Right forelimb (tissue), 1 donor: ENCODE measurements around the gene NDUFS5.
"Not testable (repeated sequence)": the region's sequence is repeated elsewhere in the genome, so short reads cannot be mapped to it uniquely, and the experiment has no call there.

Source experiments
- DNase-seq: peaks from one replicate; pipeline ENCODE4 v3.0.0-alpha.2; 2018

Gene NDUFS5

GRCh38 chr1:39016604-39017171, 9.5 kb upstream of the NDUFS5 start:
- no peak for DNase-seq

- no peak for DNase-seq
These were observed 8.9 kb upstream of the NDUFS5 start for GRCh38 chr1:39017266-39017665.

DNA sequence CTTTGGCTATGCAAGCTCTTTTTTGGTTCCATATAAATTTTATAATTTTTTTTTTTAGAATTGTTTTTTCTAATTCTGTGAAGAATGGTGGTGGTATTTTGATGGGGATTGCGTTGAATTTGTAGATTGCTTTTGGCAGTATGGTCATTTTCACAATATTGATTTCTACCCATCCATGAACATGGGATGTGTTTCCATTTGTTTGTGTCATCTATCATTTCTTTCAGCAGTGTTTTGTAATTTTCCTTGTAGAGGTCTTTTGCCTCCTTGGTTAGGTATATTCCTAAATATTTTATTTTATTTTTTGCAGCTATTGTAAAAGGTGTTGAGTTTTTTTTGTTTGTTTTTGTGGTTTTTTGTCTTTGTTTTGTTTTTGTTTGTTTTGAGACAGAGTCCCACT, 5.7 kb upstream of the NDUFS5 start:
- not testable (repeated sequence) for DNase-seq

GRCh38 chr1:39021426-39021825, 4.7 kb upstream of the NDUFS5 start:
- no peak for DNase-seq

- no peak for DNase-seq
These were observed 3.0 kb upstream of the NDUFS5 start for GRCh38 chr1:39023140-39023539.

GRCh38 chr1:39026866-39027507, 837 bp downstream of the NDUFS5 start:
- no peak for DNase-seq

DNA sequence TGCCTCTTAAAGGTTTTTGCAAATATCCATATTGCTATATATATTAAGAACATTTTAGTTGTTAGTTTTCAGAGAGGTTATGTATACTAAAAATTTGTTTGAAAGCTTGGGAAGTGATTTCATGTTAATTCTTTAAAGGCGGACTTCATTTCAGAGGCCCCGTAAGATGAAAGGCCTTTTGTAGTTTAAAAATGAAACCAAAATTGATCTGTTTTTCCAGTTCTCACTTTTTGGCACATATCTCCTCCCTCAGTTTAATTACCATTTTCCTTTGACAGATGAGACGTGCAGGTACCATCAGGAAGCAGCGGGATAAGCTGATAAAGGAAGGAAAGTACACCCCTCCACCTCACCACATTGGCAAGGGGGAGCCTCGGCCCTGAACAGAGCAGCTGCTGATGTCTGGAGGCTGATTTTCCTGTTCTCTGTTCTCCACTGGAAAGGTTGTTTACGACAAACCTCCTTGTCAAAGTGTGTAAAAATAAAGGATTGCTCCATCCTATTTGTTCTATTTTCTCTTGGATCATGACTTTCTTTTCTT, 8.0 kb downstream of the NDUFS5 start:
- no peak for DNase-seq

DNA sequence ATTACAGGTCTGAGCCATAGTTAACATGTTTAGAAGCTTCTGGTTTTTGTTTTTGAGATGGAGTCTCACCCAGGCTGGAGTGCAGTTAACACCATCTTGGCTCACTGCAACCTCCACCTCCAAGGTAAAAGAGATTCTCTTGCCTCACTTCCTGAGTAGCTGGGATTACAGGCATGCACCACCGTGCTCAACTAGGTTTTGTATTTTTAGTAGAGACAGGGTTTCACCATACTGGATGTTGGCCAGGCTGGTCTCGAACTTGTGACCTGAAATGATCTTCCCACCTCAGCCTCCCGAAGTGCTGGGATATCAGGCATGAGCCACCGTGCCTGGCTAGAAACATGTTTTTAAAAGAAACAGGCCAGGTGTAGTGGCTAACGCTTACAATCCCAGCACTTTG, 10.5 kb downstream of the NDUFS5 start:
- no peak for DNase-seq

DNA sequence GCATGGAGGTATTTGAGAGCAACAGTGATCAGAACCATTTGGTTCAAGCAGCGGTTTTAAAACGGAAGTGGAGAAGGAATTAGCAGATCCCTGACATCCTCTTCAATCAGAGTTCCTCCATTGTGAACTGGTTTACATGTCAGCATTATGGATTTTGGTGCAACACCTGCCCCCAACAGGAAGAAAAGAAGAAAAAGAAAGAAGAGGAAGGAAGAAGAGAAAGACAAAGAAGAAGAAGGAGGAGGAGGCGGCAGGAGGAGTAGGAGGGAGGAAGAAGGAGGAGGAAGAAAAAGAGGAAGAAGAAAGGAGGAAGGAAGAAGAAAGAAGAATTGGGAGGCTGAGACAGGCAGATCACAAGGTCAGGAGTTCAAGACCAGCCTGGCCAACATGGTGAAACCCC, 17.4 kb downstream of the NDUFS5 start:
- DNase-seq: no peak

GRCh38 chr1:39044762-39045161, 18.6 kb downstream of the NDUFS5 start:
- DNase-seq: no peak

- DNase-seq: no peak
These were observed 19.1 kb downstream of the NDUFS5 start for GRCh38 chr1:39045231-39045630.

DNA sequence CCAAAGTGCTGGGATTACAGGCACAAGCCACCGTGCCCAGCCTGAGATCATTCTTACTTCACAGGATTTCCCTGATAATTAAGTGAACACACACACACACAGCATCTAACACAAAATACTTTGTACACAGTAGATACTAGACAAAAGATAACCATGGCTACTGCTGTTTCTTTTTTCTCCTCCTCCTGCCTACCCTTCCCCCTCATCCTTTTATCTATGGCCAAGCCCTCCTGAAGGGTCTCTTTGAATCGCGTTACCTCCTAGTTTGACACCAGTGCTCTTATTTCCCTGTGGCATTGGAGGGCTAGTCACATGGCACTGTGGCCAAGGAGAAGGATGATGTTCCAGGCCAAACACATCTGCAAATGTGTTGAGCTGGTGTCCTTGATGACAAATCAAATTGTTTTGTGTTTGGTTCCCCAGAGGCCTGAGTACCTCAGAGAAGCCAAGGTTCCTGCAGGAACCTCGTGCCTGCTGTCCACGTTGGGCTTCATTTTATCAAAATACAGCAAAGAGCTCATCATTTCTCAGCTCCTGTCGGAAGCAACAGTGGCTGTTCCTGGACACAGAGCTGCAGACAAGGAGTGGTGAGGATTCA, 20.6 kb downstream of the NDUFS5 start:
- no peak for DNase-seq

- no peak for DNase-seq
These were observed 21.5 kb downstream of the NDUFS5 start for GRCh38 chr1:39047374-39048229.

DNA sequence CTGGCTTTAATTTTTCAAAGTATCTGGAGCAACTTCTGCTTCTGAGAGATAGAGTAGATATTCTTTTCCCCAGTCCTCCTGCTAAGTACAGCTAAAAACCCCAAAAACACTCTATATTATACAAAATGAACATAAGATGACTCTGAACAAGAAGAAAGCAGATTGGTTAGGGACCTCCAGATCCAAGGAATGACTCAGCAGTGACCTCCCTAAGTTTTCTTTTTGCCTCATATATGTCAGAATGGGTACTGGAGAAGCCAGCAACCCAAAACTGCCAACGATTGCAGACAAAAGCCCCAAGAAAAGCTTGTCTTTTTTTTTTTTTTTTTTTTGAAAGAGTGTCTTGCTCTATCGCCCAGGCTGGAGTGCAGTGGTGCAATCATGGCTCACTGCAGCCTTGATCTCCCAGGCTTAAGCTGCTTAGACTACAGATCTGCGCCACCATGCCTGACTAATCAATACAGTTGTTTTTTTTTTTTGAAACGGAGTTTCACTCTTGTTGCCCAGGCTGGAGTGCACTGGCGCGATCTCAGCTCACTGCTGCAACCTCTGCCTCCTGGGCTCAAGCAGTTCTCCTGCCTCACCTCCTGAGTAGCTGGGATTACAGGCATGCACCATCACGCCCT, 22.7 kb downstream of the NDUFS5 start:
- no peak for DNase-seq

DNA sequence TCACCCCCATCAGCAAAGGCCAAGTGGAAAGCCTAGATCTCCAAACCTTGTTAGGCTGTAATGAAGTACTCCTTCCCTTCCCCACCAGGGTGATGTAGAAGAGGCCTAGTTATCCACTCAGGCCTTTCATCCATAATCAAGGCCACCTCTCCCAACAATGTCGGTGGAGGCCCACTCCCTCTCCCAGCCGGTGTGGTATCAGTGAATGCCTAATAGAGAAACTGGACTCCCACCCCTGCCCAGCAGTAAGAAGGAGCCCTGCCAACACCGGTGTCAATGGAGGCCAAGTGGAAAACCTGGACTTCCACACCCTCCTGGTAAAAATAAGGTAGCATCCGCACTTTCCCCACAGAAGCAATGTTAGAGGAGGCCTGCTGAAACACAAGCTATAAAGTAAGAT, 23.9 kb downstream of the NDUFS5 start:
- no peak for DNase-seq

DNA sequence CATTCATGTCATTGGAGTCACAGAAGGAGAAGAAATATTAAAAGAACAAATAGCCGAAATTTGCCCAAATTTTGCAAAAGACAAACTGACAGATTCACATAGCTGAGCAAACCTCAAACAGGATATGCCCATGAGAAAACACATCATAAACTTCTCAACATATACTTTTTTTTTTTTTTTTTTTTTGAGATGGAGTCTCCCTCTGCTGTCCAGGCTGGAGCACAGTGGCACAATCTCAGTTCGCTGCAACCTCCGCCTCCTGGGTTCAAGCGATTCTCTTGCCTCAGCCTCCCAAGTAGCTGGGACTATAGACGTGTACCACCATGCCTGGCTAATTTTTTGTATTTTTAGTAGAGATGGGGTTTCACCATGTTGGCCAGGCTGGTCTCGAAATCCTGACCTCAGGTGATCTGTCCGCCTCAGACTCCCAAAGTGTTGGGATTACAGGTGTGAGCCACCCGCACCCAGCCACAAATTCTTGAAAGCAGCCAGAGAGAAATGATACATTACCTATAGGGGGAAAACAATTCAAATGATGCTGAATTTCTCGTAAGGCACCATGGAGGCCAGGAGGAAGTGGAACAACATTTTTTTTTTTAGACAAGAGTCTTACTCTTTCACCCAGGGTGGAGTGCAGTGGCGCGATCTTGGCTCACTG, 25.2 kb downstream of the NDUFS5 start:
- not testable (repeated sequence) for DNase-seq

GRCh38 chr1:39051956-39052355, 25.8 kb downstream of the NDUFS5 start:
- no peak for DNase-seq

GRCh38 chr1:39055213-39055710, 29.1 kb downstream of the NDUFS5 start:
- DNase-seq: not testable (repeated sequence)

GRCh38 chr1:39061516-39061915, 35.4 kb downstream of the NDUFS5 start:
- not testable (repeated sequence) for DNase-seq

DNA sequence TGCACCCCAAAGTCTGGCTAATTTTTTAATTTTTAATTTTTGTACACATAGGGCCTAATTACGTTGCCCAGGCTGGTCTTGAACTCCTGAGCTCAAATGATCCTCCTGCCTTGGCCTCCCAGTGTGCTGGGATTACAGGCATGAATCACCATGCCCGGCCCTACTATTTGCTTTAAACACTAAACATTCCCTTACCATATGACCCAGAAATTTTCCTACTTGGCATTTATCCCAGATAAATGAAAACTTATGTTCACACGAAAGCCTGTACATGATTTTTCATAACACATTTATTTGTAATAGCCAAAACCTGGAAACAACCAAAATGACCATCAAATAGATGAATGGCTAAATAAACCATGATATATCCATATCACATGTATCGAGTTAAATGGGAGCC, 35.8 kb downstream of the NDUFS5 start:
- no peak for DNase-seq

DNA sequence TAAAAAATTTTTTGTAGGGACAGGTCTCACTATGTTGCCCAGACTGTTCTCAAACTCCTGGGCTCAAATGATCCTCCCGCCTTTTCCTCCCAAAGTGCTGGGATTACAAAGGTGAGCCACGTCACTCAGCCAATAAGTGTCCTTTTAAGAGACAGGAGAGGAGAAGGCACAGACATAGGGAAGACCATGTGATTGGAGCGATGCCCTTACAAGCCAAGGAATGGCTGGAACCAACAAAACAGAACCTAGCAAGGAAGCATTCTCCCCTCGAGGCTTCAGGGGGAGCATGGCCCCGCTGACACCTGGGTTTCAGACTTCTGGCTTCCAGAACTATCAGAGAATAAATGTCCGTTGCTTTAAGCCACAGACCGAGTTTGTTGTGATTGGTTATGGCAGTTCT, 37.0 kb downstream of the NDUFS5 start:
- no peak for DNase-seq

GRCh38 chr1:39063775-39064174, 37.6 kb downstream of the NDUFS5 start:
- no peak for DNase-seq
